Neuronal stem cell (in vitro differentiated cells): Measurements from ENCODE around the gene FANCM.

Experiments used
- DNase-seq: peaks from one replicate; pipeline ENCODE4 v3.0.0-alpha.2; 2013; ENCODE audit warnings: low spot score
- H2AFZ ChIP-seq: one replicate; pipeline ENCODE4 v1.6.1; 2013; ENCODE audit warnings: mild to moderate bottlenecking, low read length, inconsistent platforms
- H2AK5ac ChIP-seq: 2 replicates; pipeline ENCODE4 v1.6.1; 2013; ENCODE audit warnings: low read depth, mild to moderate bottlenecking, inconsistent platforms, low read length, moderate library complexity, mixed read lengths
- H2BK120ac ChIP-seq: 2 replicates; pipeline ENCODE4 v1.6.1; 2013; ENCODE audit warnings: low read depth, mild to moderate bottlenecking, inconsistent platforms, low read length, moderate library complexity, mixed read lengths
- H2BK12ac ChIP-seq: one replicate; pipeline ENCODE4 v1.6.1; 2013; ENCODE audit warnings: low read length, inconsistent platforms
- H2BK15ac ChIP-seq: 2 replicates; pipeline ENCODE4 v1.6.1; 2013; ENCODE audit warnings: mild to moderate bottlenecking, low read length, inconsistent platforms, mixed read lengths
- H2BK5ac ChIP-seq: one replicate; pipeline ENCODE4 v1.6.1; 2013; ENCODE audit warnings: inconsistent platforms, mild to moderate bottlenecking, low read length, moderate library complexity
- H3K14ac ChIP-seq: one replicate; pipeline ENCODE4 v1.6.1; 2013; ENCODE audit warnings: low read length, inconsistent platforms
- H3K18ac ChIP-seq: 2 replicates; pipeline ENCODE4 v1.6.1; 2013; ENCODE audit warnings: low read length, inconsistent platforms
- H3K23ac ChIP-seq: 2 replicates; pipeline ENCODE4 v1.6.1; 2013; ENCODE audit warnings: low read depth, mild to moderate bottlenecking, mixed read lengths, low read length, inconsistent platforms; ENCODE audit not compliant: poor library complexity
- H3K27ac ChIP-seq: replicated peaks from 3 replicates; pipeline ENCODE4 v1.5.1; 2013; ENCODE audit warnings: low read length, inconsistent platforms
- H3K27me3 ChIP-seq, 3 experiments: 2 replicates each; pipeline ENCODE4 v1.6.1; 2013; ENCODE audit warnings: low read length in 3 of 3, mild to moderate bottlenecking in 2 of 3, inconsistent platforms in 1 of 3, low read depth in 1 of 3, mixed read lengths in 1 of 3, moderate library complexity in 1 of 3; ENCODE audit not compliant: control insufficient read depth in 3 of 3, insufficient read depth in 3 of 3
- H3K36me3 ChIP-seq, 2 donors: replicated peaks in 1 of 2; 2 replicates each; pipeline ENCODE4 v1.6.1; 2013; ENCODE audit warnings: low read length in 2 of 2; ENCODE audit not compliant: control insufficient read depth in 2 of 2, insufficient read depth in 2 of 2
- H3K4ac ChIP-seq: 2 replicates; pipeline ENCODE4 v1.6.1; 2013; ENCODE audit warnings: inconsistent platforms, mild to moderate bottlenecking, low read length, moderate library complexity
- H3K4me1 ChIP-seq, 2 donors: 1 replicate in 1 of 2; 2 replicates in 1 of 2; pipeline ENCODE4 v1.6.1; 2013; ENCODE audit warnings: low read length in 2 of 2, low read depth in 1 of 2; ENCODE audit not compliant: control insufficient read depth in 2 of 2, insufficient read depth in 1 of 2
- H3K4me2 ChIP-seq: one replicate; pipeline ENCODE4 v1.6.1; 2013; ENCODE audit warnings: mild to moderate bottlenecking, low read length, inconsistent platforms; ENCODE audit not compliant: insufficient read depth, poor library complexity, severe bottlenecking
- H3K4me3 ChIP-seq, 2 donors: 2 replicates each; pipeline ENCODE4 v1.5.1; 2013; ENCODE audit warnings: low read length in 2 of 2, mild to moderate bottlenecking in 2 of 2, inconsistent platforms in 1 of 2, moderate library complexity in 1 of 2
- H3K79me1 ChIP-seq: one replicate; pipeline ENCODE4 v1.6.1; 2013; ENCODE audit warnings: low read depth, mild to moderate bottlenecking, inconsistent platforms, low read length, moderate library complexity
- H3K9ac ChIP-seq: one replicate; pipeline ENCODE4 v1.6.1; 2013; ENCODE audit warnings: mild to moderate bottlenecking, low read depth, low read length, inconsistent platforms; ENCODE audit not compliant: poor library complexity
- H3K9me3 ChIP-seq, 2 donors: replicated peaks in 1 of 2; 2 replicates each; pipeline versions ENCODE3 to v1.6.1; 2013; ENCODE audit warnings: low read length in 2 of 2, mild to moderate bottlenecking in 2 of 2, inconsistent platforms in 1 of 2, low read depth in 1 of 2, mixed read lengths in 1 of 2, moderate library complexity in 1 of 2; ENCODE audit not compliant: control insufficient read depth in 2 of 2, insufficient read depth in 1 of 2
- H4K8ac ChIP-seq: one replicate; pipeline ENCODE4 v1.6.1; 2013; ENCODE audit warnings: low read depth, mild to moderate bottlenecking, inconsistent platforms, low read length, moderate library complexity
- H4K91ac ChIP-seq: one replicate; pipeline ENCODE4 v1.6.1; 2013; ENCODE audit warnings: low read length, low read depth, mild to moderate bottlenecking, inconsistent platforms; ENCODE audit not compliant: poor library complexity
- WGBS, 2 donors: extraction: QIAGEN DNeasy Blood & Tissue Kit; methylation state at CpG; one replicate each; pipeline ENCODE4 v1.1.7; 2013; ENCODE audit warnings: missing lambda C conversion rate in 2 of 2, mixed read lengths in 1 of 2; ENCODE audit not compliant: insufficient read length in 2 of 2, insufficient replicate concordance in 1 of 2; ENCODE audit errors: extremely low coverage in 2 of 2; 5-methylcytosine and 5-hydroxymethylcytosine counted together

FANCM gene

DNA sequence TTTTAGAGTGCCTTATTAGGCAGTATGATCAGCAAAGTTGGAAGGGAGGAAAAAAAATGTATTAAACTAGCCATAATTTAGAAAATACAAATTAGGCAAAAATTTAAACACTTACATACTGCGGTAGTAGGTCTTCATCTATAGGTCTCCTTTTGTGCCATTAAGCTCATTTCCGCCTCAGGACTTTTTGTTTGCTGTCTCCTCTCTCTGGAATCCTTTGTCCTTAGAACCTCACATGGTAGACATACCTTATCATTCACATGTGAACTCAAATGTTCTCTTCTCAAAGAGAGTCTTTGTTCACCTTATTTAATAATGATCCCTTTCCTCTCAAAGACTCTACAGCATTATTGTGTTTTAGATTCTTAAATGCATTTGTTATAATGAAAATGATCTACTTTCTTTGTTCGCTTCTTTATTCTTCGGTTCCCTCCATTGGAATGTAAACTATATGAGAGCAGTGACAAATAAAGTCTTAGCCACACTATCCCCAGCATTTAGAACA lies 14.7 kb downstream of the FANCM start:
- Histone ChIP-seq H3K27me3 (no peaks in the 10 kb centered on the region), H2BK15ac (no peak overlapping the region), H4K91ac (no peak overlapping the region), H4K8ac (no peak overlapping the region), H2AFZ (no peak overlapping the region), H3K9ac (no peak overlapping the region), H2BK120ac (no peak overlapping the region), H3K4me1 (no peaks in the 10 kb centered on the region), H3K79me1 (no peaks in the 10 kb centered on the region), H3K4me3 (no peak overlapping the region), H3K4me2 (no peak overlapping the region), H2BK5ac (no peak overlapping the region), H3K14ac (no peak overlapping the region), H3K27ac (no peak overlapping the region), H3K9me3 (no peaks in the 10 kb centered on the region), H2AK5ac (no peak overlapping the region), H2BK12ac (no peak overlapping the region), H3K4ac (no peak overlapping the region), H3K18ac (no peak overlapping the region), H3K36me3 (peaks cover 0 to 32% of the 10 kb centered on the region in 2 donors), H3K23ac (no peak overlapping the region)
- no CpG with 5 or more reads among the region's 4 CpGs for whole genome bisulfite sequencing, 2 donors
- no peak for DNase-seq

DNA sequence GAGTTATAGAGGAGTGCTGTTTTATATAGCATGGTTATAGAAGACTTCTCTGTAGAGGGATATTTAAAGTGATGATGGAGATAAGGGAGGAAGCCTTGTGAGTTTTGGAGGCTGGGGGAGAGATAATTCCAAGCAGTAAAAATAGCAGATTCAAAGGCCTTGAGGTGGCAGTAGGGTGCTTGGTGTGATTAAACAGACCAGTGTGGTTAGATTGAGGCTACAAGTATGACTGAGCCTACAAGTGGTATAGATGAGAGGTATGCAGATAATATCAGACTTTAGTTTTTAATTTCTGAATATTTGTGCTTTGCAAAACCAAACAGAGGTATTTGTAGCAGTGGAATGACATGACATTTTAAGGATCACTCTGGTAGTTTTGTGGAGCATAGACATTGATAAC lies 20.3 kb downstream of the FANCM start:
- Histone ChIP-seq H2BK12ac (no peak overlapping the region), H3K9me3 (no peaks in the 10 kb centered on the region), H3K4me2 (no peak overlapping the region), H3K18ac (no peak overlapping the region), H3K23ac (no peak overlapping the region), H3K36me3 (peaks cover 0 to 33% of the 10 kb centered on the region in 2 donors), H2AFZ (no peak overlapping the region), H4K8ac (no peak overlapping the region), H3K27me3 (no peaks in the 10 kb centered on the region), H3K4me3 (no peak overlapping the region), H2BK120ac (no peak overlapping the region), H3K9ac (no peak overlapping the region), H4K91ac (no peak overlapping the region), H3K4me1 (no peaks in the 10 kb centered on the region), H3K4ac (no peak overlapping the region), H3K79me1 (peaks cover 2% of the 10 kb centered on the region), H2BK15ac (no peak overlapping the region), H3K27ac (no peak overlapping the region), H3K14ac (no peak overlapping the region), H2AK5ac (no peak overlapping the region), H2BK5ac (no peak overlapping the region)
- DNase-seq, result no peak

DNA sequence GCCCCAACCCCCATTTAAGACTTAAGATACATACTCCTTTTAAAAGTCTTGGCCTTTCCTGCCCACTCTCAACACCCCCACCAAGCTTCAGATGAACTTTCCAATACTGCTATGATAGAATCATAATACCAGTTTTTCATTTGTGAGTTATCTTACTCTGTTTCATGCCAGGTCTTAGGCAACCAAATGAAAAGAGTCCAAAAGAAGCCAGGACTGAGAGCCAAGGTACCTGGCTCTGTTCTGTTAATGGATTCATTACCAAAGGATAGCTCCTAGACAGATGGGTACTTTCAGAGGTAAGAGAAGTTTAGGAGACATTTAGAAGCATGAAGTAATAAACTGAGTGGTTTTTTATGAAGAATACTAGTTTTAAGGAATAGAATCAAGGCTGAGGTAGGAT lies 34.2 kb downstream of the FANCM start:
- Histone ChIP-seq H3K9ac (no peak overlapping the region), H3K27me3 (no peaks in the 10 kb centered on the region), H3K36me3 (peaks cover 2 to 53% of the 10 kb centered on the region in 2 donors), H2AK5ac (no peak overlapping the region), H3K4ac (no peak overlapping the region), H2AFZ (no peak overlapping the region), H3K4me1 (no peaks in the 10 kb centered on the region), H2BK120ac (no peak overlapping the region), H3K23ac (no peak overlapping the region), H3K9me3 (no peaks in the 10 kb centered on the region), H3K79me1 (no peaks in the 10 kb centered on the region), H4K8ac (no peak overlapping the region), H3K4me3 (no peak overlapping the region), H3K4me2 (no peak overlapping the region), H3K14ac (no peak overlapping the region), H3K18ac (no peak overlapping the region), H2BK15ac (no peak overlapping the region), H4K91ac (no peak overlapping the region), H3K27ac (no peak overlapping the region), H2BK5ac (no peak overlapping the region), H2BK12ac (no peak overlapping the region)
- DNase-seq, result no peak

DNA sequence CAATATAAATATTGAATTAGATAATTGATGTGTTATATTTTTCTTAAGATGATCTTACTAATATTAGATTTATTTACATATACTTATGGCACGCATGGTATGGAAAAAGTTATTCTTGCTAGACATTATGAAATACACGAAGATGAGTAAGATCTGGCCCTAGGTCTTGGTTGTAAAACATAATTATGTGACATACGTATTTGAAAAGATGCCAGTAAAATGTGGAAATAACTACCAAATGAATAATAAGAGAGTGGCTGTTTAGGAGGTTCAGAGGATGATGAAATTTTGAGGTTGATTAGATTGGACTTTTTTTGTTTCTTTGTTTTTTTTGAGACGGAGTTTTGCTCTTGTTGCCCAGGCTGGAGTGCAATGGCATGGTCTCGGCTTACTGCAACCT lies 41.3 kb downstream of the FANCM start:
- WGBS, 2 donors, result no CpG with 5 or more reads among the region's 5 CpGs
- H3K27ac ChIP-seq, result no peak overlapping the region
- no peak overlapping the region for H3K14ac ChIP-seq
- H3K36me3 ChIP-seq, result peaks cover 0 to 23% of the 10 kb centered on the region in 2 donors
- no peaks in the 10 kb centered on the region for H3K79me1 ChIP-seq
- H4K91ac ChIP-seq, result no peak overlapping the region
- no peak overlapping the region for H3K9ac ChIP-seq
- no peak overlapping the region for H2BK5ac ChIP-seq
- no peak overlapping the region for H2BK12ac ChIP-seq
- H2BK15ac ChIP-seq, result no peak overlapping the region
- H4K8ac ChIP-seq, result no peak overlapping the region
- no peak overlapping the region for H3K18ac ChIP-seq
- H3K4ac ChIP-seq, result no peak overlapping the region
- no peak overlapping the region for H2BK120ac ChIP-seq
- H3K9me3 ChIP-seq, result no peaks in the 10 kb centered on the region
- H3K4me3 ChIP-seq, result no peak overlapping the region
- no peak for DNase-seq
- H2AFZ ChIP-seq, result no peak overlapping the region
- H3K27me3 ChIP-seq, result no peaks in the 10 kb centered on the region
- no peak overlapping the region for H2AK5ac ChIP-seq
- no peak overlapping the region for H3K4me2 ChIP-seq
- H3K4me1 ChIP-seq, result no peaks in the 10 kb centered on the region
- no peak overlapping the region for H3K23ac ChIP-seq
